Spinal cord (tissue), 10 donors: Measurements from ENCODE around the gene KCNQ4. TPM values are rescaled to one million over a fixed set of nuclear protein-coding genes. Genes with fewer than 3 reads are reported as not detected.

Experiments
- DNase-seq, 6 donors: peaks; one replicate each; pipeline versions ENCODE4 v3.0.0 to v3.0.0-alpha.2; 2013 to 2015; ENCODE audit warnings: low spot score in 6 of 6, low read depth in 4 of 6
- H3K27ac ChIP-seq: one replicate; pipeline ENCODE4 v1.5.1; 2013; ENCODE audit warnings: low read depth, low read length, control low read depth
- H3K27me3 ChIP-seq: one replicate; pipeline ENCODE4 v1.6.1; 2013; ENCODE audit warnings: low read length; ENCODE audit not compliant: control insufficient read depth, insufficient read depth
- H3K36me3 ChIP-seq: one replicate; pipeline ENCODE4 v1.6.1; 2013; ENCODE audit warnings: low read length; ENCODE audit not compliant: control insufficient read depth, insufficient read depth
- H3K4me1 ChIP-seq: one replicate; pipeline ENCODE4 v1.6.1; 2013; ENCODE audit warnings: low read length; ENCODE audit not compliant: control insufficient read depth, insufficient read depth
- H3K4me3 ChIP-seq: one replicate; pipeline ENCODE4 v1.5.1; 2013; ENCODE audit warnings: low read depth, low read length, control low read depth
- H3K9me3 ChIP-seq: one replicate; pipeline ENCODE4 v1.6.1; 2013; ENCODE audit warnings: low read length; ENCODE audit not compliant: control insufficient read depth, insufficient read depth
- WGBS: methylation state at CpG from one replicate; pipeline ENCODE4 v1.1.5; 2013; ENCODE audit warnings: missing lambda C conversion rate; ENCODE audit not compliant: insufficient coverage; 5-methylcytosine and 5-hydroxymethylcytosine counted together
- polyA plus RNA-seq, 2 donors: library from polyadenylated mRNA; unstranded; fragments of 120-200 nt; gene quantifications; one replicate each; pipeline ENCODE4 v1.2.1, GENCODE V29; 2013; ENCODE audit not compliant: insufficient read length in 2 of 2
- small RNA-seq: library from RNA; depleted of rRNA; stranded (forward); fragments of <200 nt; gene quantifications from one replicate; pipeline ENCODE3, GENCODE V24; 2014; ENCODE audit warnings: low replicate concordance
- total RNA-seq, 2 donors: library from RNA; depleted of rRNA in 1 of 2; stranded (reverse); fragments of 120-200 nt in 1 of 2; fragments of >200 nt in 1 of 2; gene quantifications; one replicate each; pipeline versions ENCODE4 v1.2.3 to v1.2.4, GENCODE V29; 2013 to 2014
- donor health status: healthy.

Gene KCNQ4
- total and polyA plus RNA-seq, 4 donors = 1.3 to 7.5 (median 3.6) TPM

- 64% methylated on average over 3 of the region's 6 CpGs for WGBS
- H3K4me3 ChIP-seq = no peak overlapping the region
- peaks cover 15% of the 10 kb centered on the region for H3K27me3 ChIP-seq
- H3K9me3 ChIP-seq = no peaks in the 10 kb centered on the region
- no peaks in the 10 kb centered on the region for H3K36me3 ChIP-seq
- H3K27ac ChIP-seq = no peak overlapping the region
- DNase-seq = no peak
- peaks cover 16% of the 10 kb centered on the region for H3K4me1 ChIP-seq
These were observed 97.4 kb downstream of the KCNQ4 start for GRCh38 chr1:40880813-40881549.

GRCh38 chr1:40884055-40884795 lies 100.6 kb downstream of the KCNQ4 start:
- 11% methylated on average over 73 of the region's 73 CpGs for WGBS
- Histone ChIP-seq H3K36me3 (no peaks in the 10 kb centered on the region), H3K27ac (no peak overlapping the region), H3K4me3 (no peak overlapping the region), H3K27me3 (peaks cover 17% of the 10 kb centered on the region), H3K4me1 (peaks cover 12% of the 10 kb centered on the region), H3K9me3 (no peaks in the 10 kb centered on the region)
- no peak for DNase-seq

GRCh38 chr1:40886318-40887011 lies 102.9 kb downstream of the KCNQ4 start:
- peaks cover 17% of the 10 kb centered on the region for H3K27me3 ChIP-seq
- H3K27ac ChIP-seq = no peak overlapping the region
- no peak overlapping the region for H3K4me3 ChIP-seq
- no peaks in the 10 kb centered on the region for H3K36me3 ChIP-seq
- WGBS = 84% methylated on average over 6 of the region's 7 CpGs
- no peak for DNase-seq
- no peaks in the 10 kb centered on the region for H3K9me3 ChIP-seq
- H3K4me1 ChIP-seq = peaks cover 9% of the 10 kb centered on the region

GRCh38 chr1:40887012-40887378 lies 103.4 kb downstream of the KCNQ4 start:
- no peak overlapping the region for H3K4me3 ChIP-seq
- H3K27me3 ChIP-seq = peaks cover 17% of the 10 kb centered on the region
- WGBS = no CpG with 5 or more reads among the region's 1 CpG
- DNase-seq = no peak
- H3K27ac ChIP-seq = no peak overlapping the region
- H3K36me3 ChIP-seq = no peaks in the 10 kb centered on the region
- H3K4me1 ChIP-seq = peaks cover 9% of the 10 kb centered on the region
- no peaks in the 10 kb centered on the region for H3K9me3 ChIP-seq

GRCh38 chr1:40887652-40888051 lies 104.1 kb downstream of the KCNQ4 start:
- 96% methylated on average over 6 of the region's 6 CpGs for WGBS
- Histone ChIP-seq H3K4me3 (no peak overlapping the region), H3K9me3 (no peaks in the 10 kb centered on the region), H3K27me3 (peaks cover 17% of the 10 kb centered on the region), H3K36me3 (no peaks in the 10 kb centered on the region), H3K4me1 (peaks cover 9% of the 10 kb centered on the region), H3K27ac (no peak overlapping the region)
- no peak for DNase-seq

Small RNA genes within 50 kb of the gene (small RNA-seq; reads per million reads assigned to genes)
- 7.6 reads per million, percentile 95 among the genes with 10 or more reads in this experiment for gene MIR30C1
- gene MIR30E = 365 reads per million, percentile 99 among the genes with 10 or more reads in this experiment
- gene RN7SL326P = not detected

Other genes with a start within 250 kb of the KCNQ4 start
- gene RIMS3, start 118.1 kb upstream of the KCNQ4 start, total RNA-seq = 10 to 100 TPM; 14.1 to 33.6 TPM
- gene RIMS3, start 118.1 kb upstream of the KCNQ4 start, polyA plus RNA-seq = 10 to 100 TPM; 38.5 to 42.2 TPM
- gene NFYC, start 92.1 kb upstream of the KCNQ4 start, total RNA-seq = 10 to 100 TPM; 36.4 to 47.2 TPM
- 10 to 100 TPM; 70.7 to 82.8 TPM for gene NFYC, start 92.1 kb upstream of the KCNQ4 start, polyA plus RNA-seq
- gene CITED4, start 78.6 kb downstream of the KCNQ4 start, total RNA-seq = 1 to 10 TPM in 1 of 2 donors, under 1 TPM in 1; 0.89 to 3.7 TPM
- gene CITED4, start 78.6 kb downstream of the KCNQ4 start, polyA plus RNA-seq = 10 to 100 TPM; 10.5 to 12.1 TPM
- gene CTPS1, start 195.9 kb downstream of the KCNQ4 start, total RNA-seq = 10 to 100 TPM; 20.5 to 21.2 TPM
- 10 to 100 TPM; 32.5 to 34.8 TPM for gene CTPS1, start 195.9 kb downstream of the KCNQ4 start, polyA plus RNA-seq
- under 1 TPM; 0.59 to 0.66 TPM for gene SLFNL1, start 237.9 kb downstream of the KCNQ4 start, total RNA-seq
- gene SLFNL1, start 237.9 kb downstream of the KCNQ4 start, polyA plus RNA-seq = 1 to 10 TPM in 1 of 2 donors, under 1 TPM in 1; 0.49 to 1.4 TPM